ENCODE data around the gene NDUFS6.

The NDUFS6 gene

DNA sequence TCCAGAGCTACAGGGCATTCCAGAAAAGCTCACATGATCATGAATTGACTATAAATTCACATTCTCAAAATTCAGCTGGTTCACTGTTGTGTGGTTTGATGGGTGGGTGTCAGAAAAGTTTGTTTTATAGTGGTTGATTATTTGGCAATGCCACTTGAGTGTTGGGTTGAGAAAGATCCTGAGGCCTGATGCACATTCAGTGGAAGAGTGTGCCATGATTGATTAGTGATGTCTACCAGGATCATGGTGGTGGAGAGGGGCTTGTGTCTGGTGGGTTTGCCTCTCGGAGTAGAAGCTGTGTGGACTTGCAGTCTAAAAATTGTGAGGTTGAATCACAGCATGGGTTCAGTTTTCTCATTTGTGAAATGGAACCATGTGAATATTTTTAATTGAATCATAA is 2.0 kb downstream of the NDUFS6 start:
- DNase-seq (ENCODE audit: insufficient read length) (no peak), FAIRE-seq (no peak)
- TF ChIP-seq POLR2A (IDR thresholded peaks at IDR 0.05; ENCODE audit: low read depth, low read length) (no peak), POLR2AphosphoS5 (IDR thresholded peaks at IDR 0.05; ENCODE audit: low read depth, low read length) (no peak), TAF1 (IDR thresholded peaks at IDR 0.05; ENCODE audit: borderline replicate concordance, low read depth, low read length) (no peak)

DNA sequence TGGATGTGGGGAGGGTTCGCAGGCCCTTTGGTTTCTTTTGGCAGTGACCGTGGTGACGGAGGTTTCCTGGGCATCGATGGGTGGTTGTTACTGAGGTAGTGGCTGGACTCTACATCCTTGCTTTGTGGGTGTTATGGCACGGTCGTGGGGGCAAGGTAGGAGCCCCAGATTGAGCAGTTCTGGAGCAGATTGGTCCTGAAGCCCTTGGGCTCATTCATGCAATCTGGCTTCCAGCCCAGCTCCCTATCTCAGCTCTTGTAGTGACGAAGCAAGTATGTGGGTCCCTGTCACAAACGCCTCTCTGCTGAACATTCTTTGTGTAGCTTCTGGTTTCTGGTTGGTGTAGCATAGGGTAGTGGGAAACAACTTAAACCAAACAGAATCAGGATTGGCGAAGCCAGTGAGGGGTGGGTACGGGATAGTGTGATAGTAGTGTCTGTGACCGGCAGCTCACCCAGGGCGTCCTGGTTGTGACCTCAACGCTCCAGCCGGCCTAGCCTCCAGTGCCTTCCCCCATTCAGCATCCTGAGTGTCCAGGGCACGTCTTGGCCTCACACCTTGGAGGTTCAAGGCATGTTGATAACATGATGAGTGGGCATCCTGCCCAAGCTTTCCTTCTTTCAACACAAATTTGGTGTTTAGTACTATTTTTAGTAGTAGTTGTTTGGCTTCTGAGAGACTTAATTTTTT is 2.9 kb downstream of the NDUFS6 start:
- FAIRE-seq (no peak), DNase-seq (ENCODE audit: insufficient read length) (no peak)
- TF ChIP-seq POLR2AphosphoS5 (IDR thresholded peaks at IDR 0.05; ENCODE audit: low read depth, low read length), result no peak
- TF ChIP-seq TAF1 (IDR thresholded peaks at IDR 0.05; ENCODE audit: borderline replicate concordance, low read depth, low read length), result no peak
- TF ChIP-seq POLR2A (IDR thresholded peaks at IDR 0.05; ENCODE audit: low read depth, low read length), result no peak

DNA sequence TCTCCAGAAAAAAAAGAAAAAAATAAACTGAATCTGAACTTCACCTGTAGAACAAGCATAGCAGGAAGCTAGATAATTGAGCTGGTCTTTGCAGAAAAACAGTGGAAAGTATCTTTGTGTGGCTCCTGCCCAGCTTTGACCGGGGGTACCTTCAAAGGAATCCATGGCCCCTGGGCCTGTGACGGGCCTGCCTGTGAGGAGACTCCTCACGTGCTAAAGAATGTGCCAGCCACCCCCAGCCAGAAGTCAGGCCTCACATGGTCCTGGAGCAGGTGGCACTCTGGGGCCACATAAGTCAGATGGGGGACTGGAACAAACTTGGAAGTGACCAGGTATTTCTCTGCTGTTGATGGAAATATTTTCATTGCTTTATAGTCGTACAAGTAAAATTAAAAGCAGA is 4.1 kb downstream of the NDUFS6 start:
- no peak for TF ChIP-seq POLR2AphosphoS5 (IDR thresholded peaks at IDR 0.05; ENCODE audit: low read depth, low read length)
- TF ChIP-seq TAF1 (IDR thresholded peaks at IDR 0.05; ENCODE audit: borderline replicate concordance, low read depth, low read length), result no peak
- TF ChIP-seq POLR2A (IDR thresholded peaks at IDR 0.05; ENCODE audit: low read depth, low read length), result no peak
- FAIRE-seq, result no peak
- no peak for DNase-seq (ENCODE audit: insufficient read length)

DNA sequence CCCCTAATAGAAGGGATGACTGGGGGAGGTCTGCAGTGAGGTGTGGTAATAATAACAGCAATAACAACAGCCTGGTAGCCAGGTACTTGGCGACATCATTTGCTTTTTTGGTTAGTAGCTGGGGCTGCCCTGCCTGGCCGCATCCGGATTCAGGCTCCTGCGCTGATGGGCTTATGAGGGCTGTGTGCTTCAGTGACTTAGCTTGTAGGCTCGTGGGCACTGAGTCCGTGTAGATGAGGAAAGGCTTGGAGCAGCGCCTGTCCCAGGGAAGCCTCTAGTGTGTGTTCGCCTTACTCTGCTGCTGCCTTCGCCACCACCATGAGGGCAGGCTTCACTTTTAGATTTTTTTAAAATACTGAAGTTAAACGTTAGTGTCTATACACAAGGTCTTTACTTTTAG is 4.5 kb downstream of the NDUFS6 start:
- TF ChIP-seq POLR2A (IDR thresholded peaks at IDR 0.05; ENCODE audit: low read depth, low read length) (no peak), TAF1 (IDR thresholded peaks at IDR 0.05; ENCODE audit: borderline replicate concordance, low read depth, low read length) (no peak), POLR2AphosphoS5 (IDR thresholded peaks at IDR 0.05; ENCODE audit: low read depth, low read length) (no peak)
- FAIRE-seq, result no peak
- DNase-seq (ENCODE audit: insufficient read length), result no peak

DNA sequence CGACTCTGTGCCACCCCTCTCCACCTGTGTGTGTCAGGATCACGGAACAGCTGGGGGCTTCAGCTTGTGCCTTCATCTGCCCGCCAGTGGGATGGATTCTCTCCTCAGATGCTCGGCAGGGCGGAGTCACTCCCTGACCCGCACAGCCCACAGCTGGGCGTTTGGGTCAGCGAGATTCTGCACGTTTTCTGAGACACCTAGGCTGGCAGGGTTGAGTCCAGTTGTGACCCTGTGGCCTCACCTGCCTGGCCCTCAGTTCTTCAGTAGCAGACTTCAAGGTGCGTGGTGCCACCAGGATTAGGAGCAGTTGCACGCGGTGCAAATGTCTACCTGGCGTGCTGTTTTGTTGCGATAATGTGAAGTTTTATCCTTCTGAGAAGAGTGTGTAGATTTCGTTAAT is 5.0 kb downstream of the NDUFS6 start:
- DNase-seq (ENCODE audit: insufficient read length) (no peak), FAIRE-seq (no peak)

DNA sequence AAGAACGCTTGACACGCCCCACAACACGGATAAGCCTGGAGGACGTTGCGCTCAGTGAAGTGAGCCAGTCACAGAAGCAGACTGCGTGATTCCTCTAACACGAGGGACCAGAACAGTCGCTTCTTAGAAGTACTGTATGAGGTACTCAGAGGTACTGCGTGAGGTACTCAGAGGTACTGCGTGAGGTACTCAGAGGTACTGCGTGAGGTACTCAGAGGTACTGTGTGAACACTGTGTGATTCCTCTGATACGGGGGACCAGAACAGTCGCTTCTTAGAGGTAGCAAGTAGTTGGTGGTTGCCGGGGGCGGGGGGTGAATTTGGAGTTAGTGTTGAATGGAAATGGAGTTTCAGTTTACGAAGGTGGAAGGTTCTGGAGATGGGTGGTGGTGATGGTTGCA is 5.8 kb downstream of the NDUFS6 start:
- FAIRE-seq, result no peak

More for the DNA sequence above, 5.0 kb downstream of the NDUFS6 start:
- TF ChIP-seq POLR2A (IDR thresholded peaks at IDR 0.05; ENCODE audit: low read depth, low read length) (no peak), TAF1 (IDR thresholded peaks at IDR 0.05; ENCODE audit: borderline replicate concordance, low read depth, low read length) (no peak), POLR2AphosphoS5 (IDR thresholded peaks at IDR 0.05; ENCODE audit: low read depth, low read length) (no peak)

DNA sequence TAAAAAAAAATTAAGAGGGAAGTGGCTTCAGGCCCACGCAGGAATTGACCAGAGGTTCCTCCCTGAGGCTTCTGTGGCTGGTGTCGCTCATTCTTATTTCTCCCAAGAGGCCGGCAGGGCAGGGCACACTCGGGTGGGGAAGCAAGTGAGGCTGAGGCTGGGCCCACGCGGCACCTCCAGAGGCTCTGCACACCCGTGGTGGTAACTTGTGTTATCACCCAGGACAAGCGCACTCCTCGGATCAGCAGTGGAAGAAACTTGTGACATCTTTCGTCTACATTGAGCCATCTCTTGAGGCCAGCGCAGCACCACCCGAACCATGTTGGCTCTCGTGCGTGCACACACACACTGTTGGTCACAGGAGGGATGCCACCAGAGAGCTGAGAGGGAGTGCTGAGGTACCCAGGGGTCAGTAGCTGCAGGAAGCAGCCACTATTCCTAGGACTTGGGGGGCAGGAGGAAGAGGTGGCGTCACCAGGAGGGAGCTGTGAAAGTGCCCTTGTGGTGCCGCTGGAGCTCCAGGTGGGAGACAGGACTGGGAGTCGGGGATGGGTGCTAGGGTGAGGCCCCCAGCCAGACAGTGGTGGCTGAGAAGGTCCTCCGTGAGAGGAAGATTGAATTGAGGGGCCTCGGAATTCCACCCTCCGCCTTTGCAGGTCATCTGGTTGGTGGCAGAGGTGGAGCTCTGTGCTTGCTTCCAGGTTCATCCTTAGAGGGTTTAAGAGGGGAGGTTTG is 6.4 kb downstream of the NDUFS6 start:
- no peak for TF ChIP-seq TAF1 (IDR thresholded peaks at IDR 0.05; ENCODE audit: borderline replicate concordance, low read depth, low read length)
- DNase-seq (ENCODE audit: insufficient read length), result no peak
- no peak for FAIRE-seq

More for the DNA sequence above, 5.8 kb downstream of the NDUFS6 start:
- DNase-seq (ENCODE audit: insufficient read length), result no peak
- TF ChIP-seq POLR2AphosphoS5 (IDR thresholded peaks at IDR 0.05; ENCODE audit: low read depth, low read length) (no peak), POLR2A (IDR thresholded peaks at IDR 0.05; ENCODE audit: low read depth, low read length) (no peak), TAF1 (IDR thresholded peaks at IDR 0.05; ENCODE audit: borderline replicate concordance, low read depth, low read length) (no peak)

DNA sequence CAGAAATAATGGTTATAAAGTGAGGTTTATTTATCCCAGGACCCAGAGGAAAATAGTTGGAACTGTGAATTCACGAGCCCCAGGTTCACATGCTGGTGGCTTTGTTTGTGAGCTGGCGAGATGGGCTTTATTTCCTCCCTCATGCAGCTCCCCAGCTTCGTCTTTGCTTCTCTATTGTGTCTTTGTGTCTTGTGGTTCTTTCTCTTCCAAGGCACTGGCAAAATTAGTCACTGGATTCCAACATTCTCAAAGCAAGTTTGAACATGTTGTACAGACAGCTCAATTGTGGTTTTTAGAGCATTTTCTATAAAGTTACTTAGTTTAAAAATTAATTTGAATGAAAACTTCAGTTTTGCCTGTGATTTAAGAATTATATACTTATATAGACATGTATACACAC is 7.2 kb downstream of the NDUFS6 start:
- DNase-seq (ENCODE audit: insufficient read length) (no peak), FAIRE-seq (no peak)
- TF ChIP-seq TAF1 (IDR thresholded peaks at IDR 0.05; ENCODE audit: borderline replicate concordance, low read depth, low read length) (no peak), POLR2AphosphoS5 (IDR thresholded peaks at IDR 0.05; ENCODE audit: low read depth, low read length) (no peak)

DNA sequence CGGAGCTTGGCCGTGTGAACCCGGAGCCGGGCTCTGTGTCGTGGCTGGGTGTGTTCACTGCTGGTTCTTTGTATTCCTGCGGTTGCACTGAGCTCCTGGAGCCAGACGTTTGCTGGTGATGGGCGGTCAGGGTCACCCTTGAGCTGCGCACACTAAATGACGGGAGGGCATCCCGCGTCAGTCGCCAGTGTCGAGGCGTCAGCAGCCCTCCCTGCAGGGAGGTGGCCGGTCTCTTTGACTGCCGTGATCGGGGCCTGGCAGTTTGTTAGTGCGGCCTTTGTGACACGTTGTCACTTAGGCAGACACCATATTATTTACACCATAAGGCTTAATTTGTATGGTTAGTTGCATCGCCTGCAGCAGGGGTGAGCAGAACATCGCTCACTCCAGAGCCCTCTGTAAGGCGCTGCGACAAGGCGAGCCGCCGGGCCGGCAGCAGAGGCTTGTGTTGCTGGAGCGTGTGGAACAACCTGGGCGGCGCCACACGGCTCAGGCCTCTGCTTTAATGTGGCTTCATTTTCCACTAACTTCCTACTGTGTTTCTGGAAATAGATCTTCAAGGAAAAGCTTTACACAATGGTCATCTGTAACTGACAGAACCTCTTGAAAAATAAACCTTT is 8.3 kb downstream of the NDUFS6 start:
- DNase-seq (ENCODE audit: insufficient read length) (no peak), FAIRE-seq (no peak)
- TF ChIP-seq POLR2AphosphoS5 (IDR thresholded peaks at IDR 0.05; ENCODE audit: low read depth, low read length), result no peak

DNA sequence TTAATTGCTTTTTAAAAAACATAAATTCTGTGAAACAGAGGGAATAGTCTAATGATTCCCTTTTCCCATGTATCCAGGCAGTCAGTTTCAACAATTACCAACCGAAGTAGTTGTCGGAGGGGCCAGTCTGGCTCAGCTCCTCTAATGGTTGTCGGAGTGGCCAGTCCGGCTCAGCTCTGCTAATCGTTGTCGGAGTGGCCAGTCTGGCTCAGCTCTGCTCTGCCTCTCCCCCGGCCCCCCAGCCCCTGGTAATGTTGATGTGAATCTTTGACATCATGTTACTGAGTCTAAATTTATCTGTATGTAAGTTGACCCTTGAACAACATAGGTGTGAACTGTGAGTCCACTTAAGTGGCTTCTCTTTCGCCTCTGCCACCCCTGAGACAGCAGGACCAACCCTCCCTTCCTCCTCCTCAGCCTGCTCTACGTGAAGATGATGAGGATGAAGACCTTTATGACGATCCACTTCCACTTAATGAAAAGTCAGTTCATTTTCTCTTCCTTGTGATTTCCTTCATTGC is 9.4 kb downstream of the NDUFS6 start:
- no peak for DNase-seq (ENCODE audit: insufficient read length)
- FAIRE-seq, result no peak
- TF ChIP-seq POLR2AphosphoS5 (IDR thresholded peaks at IDR 0.05; ENCODE audit: low read depth, low read length) (no peak), POLR2A (IDR thresholded peaks at IDR 0.05; ENCODE audit: low read depth, low read length) (no peak), TAF1 (IDR thresholded peaks at IDR 0.05; ENCODE audit: borderline replicate concordance, low read depth, low read length) (no peak)

DNA sequence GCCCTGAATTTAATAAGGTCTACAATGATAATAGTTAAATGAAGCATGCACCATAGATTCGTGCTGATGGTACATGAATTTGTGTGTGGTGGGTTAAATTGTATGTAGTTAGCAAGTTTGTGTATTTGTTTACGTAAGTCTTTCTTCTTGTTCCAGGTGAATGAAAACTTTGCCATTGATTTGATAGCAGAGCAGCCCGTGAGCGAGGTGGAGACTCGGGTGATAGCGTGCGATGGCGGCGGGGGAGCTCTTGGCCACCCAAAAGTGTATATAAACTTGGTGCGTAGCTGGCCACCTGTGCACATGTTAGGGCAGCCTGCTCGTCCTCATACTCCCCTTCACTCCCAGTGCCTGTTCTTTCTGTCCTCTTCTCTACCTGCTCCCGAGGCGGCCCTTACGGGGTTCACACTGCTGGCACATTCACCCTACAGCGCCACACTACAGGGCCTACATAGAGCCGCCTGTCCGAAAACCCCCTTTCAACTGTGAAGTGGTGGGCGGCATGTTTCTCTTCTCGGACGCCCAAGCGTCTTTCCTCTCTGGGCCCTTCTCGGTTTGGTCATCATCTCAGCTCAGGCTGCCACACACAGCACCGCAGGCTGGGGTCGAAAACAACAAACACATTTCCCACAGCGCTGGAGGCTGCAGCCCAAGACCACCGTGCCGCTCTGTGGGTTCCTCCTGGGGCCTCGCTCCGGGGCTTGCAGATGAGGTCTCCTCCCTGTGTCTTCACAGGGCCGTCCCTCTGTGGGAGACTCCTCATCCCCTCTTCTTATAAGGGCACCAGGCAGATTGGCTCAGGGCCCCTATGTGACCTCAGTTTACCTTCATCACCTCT is 13.2 kb downstream of the NDUFS6 start:
- no peak for TF ChIP-seq TAF1 (IDR thresholded peaks at IDR 0.05; ENCODE audit: borderline replicate concordance, low read depth, low read length)
- TF ChIP-seq POLR2AphosphoS5 (IDR thresholded peaks at IDR 0.05; ENCODE audit: low read depth, low read length), result no peak
- no peak for TF ChIP-seq POLR2A (IDR thresholded peaks at IDR 0.05; ENCODE audit: low read depth, low read length)
- FAIRE-seq (no peak), DNase-seq (ENCODE audit: insufficient read length) (no peak)
